ENCODE results near the gene ZBTB21. TPM values are rescaled to one million over a fixed set of nuclear protein-coding genes. Genes with fewer than 3 reads are reported as not detected.
A peak's percentile ranks its signal among the peaks of the same experiment; 100 is the strongest.

Gene ZBTB21
- total and polyA plus RNA-seq, 2 of the 4 experiments (the other 2 are of a cell fraction), result 6.8 to 12.0 TPM

- peak; percentile 45 for ATAC-seq (ENCODE audit: low read depth)
- H3K56ac ChIP-seq (ENCODE audit: extremely low read depth, insufficient read depth, low read length), result 0 out of 2 replicates have a peak overlapping the region, but pooled peaks have one; percentile 41
- 0 out of 2 replicates have a peak, but pooled peaks have one; percentile 12 for TF ChIP-seq MXI1 (IDR thresholded peaks at IDR 0.05; ENCODE audit: borderline replicate concordance, low read depth, low read length)
- no peak for TF ChIP-seq MAFK (IDR thresholded peaks at IDR 0.05; ENCODE audit: low read depth, low read length)
- intact Hi-C loops (cut with micrococcal nuclease), result loop anchor here (5.0 kb wide), 1 partner anchor 144 kb away; no protein-coding TSS in a partner anchor
- H2AFZ ChIP-seq (replicated peaks; ENCODE audit: low read length, poor library complexity), result peak overlapping the region; percentile 86
- peak overlapping the region; percentile 35; the same call in 1 of the 2 replicates for H4K91ac ChIP-seq (ENCODE audit: insufficient read depth, low read depth, low read length)
- peaks cover 32 to 60% of the 10 kb centered on the region in 2 experiments for H3K79me1 ChIP-seq (ENCODE audit: low read depth in 1 of 2, low read length in 2 of 2)
- H2BK20ac ChIP-seq (ENCODE audit: low read depth, low read length), result no peak overlapping the region
- H3K23ac ChIP-seq (ENCODE audit: low read depth, low read length), result peak overlapping the region; percentile 53
- peak overlapping the region in 1 of 2 experiments; percentile 8; a peak in 1 of 4 replicates for H4K8ac ChIP-seq (ENCODE audit: low read depth in 2 of 2, low read length in 2 of 2)
- H2BK5ac ChIP-seq (ENCODE audit: low read depth, low read length, poor library complexity, severe bottlenecking), result peak overlapping the region; percentile 74
- ChIA-PET CTCF (interaction anchor here (0.5 to 0.7 kb wide), 2 partner anchors 30 to 43 kb away, joined by 3 to 4 read pairs; no protein-coding TSS in a partner anchor), POLR2A (ENCODE audit: unreplicated experiment) (no interaction called here)
- peak overlapping the region; percentile 92 for H3K4me3 ChIP-seq (ENCODE audit: insufficient read depth, low read depth, low read length)
- H3K4me1 ChIP-seq (ENCODE audit: control insufficient read depth, insufficient read depth, low read length), result peaks cover 28% of the 10 kb centered on the region
- WGBS, 2 experiments (ENCODE audit: extremely low coverage in 2 of 2, insufficient read length in 1 of 2), result 1% methylated on average over 44 of the region's 67 CpGs; no CpG with 5 or more reads in 1 of the 2 experiments
- 0 out of 2 replicates have a peak overlapping the region, but pooled peaks have one; percentile 31 for H3K18ac ChIP-seq (ENCODE audit: low read depth, low read length)
- peak overlapping the region; percentile 32; the same call in 1 of the 2 replicates for H3K4ac ChIP-seq (ENCODE audit: low read depth, low read length)
- H2AK5ac ChIP-seq (ENCODE audit: low read depth, low read length), result peak overlapping the region; percentile 71; the same call in 1 of the 2 replicates
- H3K14ac ChIP-seq (replicated peaks; ENCODE audit: low read depth, low read length), result peak overlapping the region; percentile 68; the same call in 1 of the 2 replicates
- no peak overlapping the region for H2BK15ac ChIP-seq (ENCODE audit: low read depth, low read length)
- peak overlapping the region; percentile 63; the same call in 1 of the 2 replicates for H3K27ac ChIP-seq (ENCODE audit: insufficient read depth, low read length)
- BruUV-seq (replicated peaks), result no TSS peak
- peaks cover 23% of the 10 kb centered on the region for H4K20me1 ChIP-seq (ENCODE audit: insufficient read depth, low read length)
- no peaks in the 10 kb centered on the region for H3K9me3 ChIP-seq (ENCODE audit: control insufficient read depth, insufficient read depth, low read length)
- peaks cover 41% of the 10 kb centered on the region for H3K9me1 ChIP-seq (ENCODE audit: insufficient read depth, low read length)
- peak overlapping the region; percentile 41; the same call in 1 of the 2 replicates for H2BK120ac ChIP-seq (ENCODE audit: low read depth, low read length)
- H3K27me3 ChIP-seq (ENCODE audit: control insufficient read depth, insufficient read depth, low read length), result no peaks in the 10 kb centered on the region
- in situ Hi-C loops (cut with MboI; ENCODE audit: low sequenced_read_pairs), result no loop called here
- peak overlapping the region; percentile 74 for H2AK9ac ChIP-seq (replicated peaks; ENCODE audit: low read depth, low read length, poor library complexity)
- dilution Hi-C loops (cut with HindIII; ENCODE audit: low sequenced_read_pairs, unreplicated experiment), result no loop called here
- no peak for DNase-seq
- H3K9ac ChIP-seq (ENCODE audit: low read depth, low read length), result peak overlapping the region; percentile 78
- H4K5ac ChIP-seq (ENCODE audit: low read depth, low read length), result no peak overlapping the region
- peak overlapping the region; percentile 81 for H3K4me2 ChIP-seq (ENCODE audit: low read depth, low read length)
- peaks cover 5% of the 10 kb centered on the region; the same call in 1 of the 2 replicates for H3K36me3 ChIP-seq (ENCODE audit: control insufficient read depth, insufficient read depth, low read length)
Observed at GRCh38 chr21:41953249-41953830, 56.8 kb downstream of the ZBTB21 start.
